GM23248 (cell line): ENCODE results near the gene PLCH1. TPM values are rescaled to one million over a fixed set of nuclear protein-coding genes. Genes with fewer than 3 reads are reported as not detected.

Experiments
- DNase-seq: peaks from one replicate; pipeline ENCODE4 v3.0.0-alpha.2; 2015
- H2AFZ ChIP-seq: fragments of 200-600 bp; sonication (generic); 2 replicates; pipeline ENCODE4 v1.6.1; 2016; ENCODE audit warnings: antibody characterized with exemption
- H3F3A ChIP-seq: fragments of 200-600 bp; sonication (generic); 2 replicates; pipeline ENCODE4 v1.6.1; 2016; ENCODE audit warnings: mild to moderate bottlenecking, antibody characterized with exemption, mixed run types; ENCODE audit not compliant: insufficient read depth
- H3K27ac ChIP-seq: fragments of 200-600 bp; sonication (generic); 2 replicates; pipeline ENCODE4 v1.5.1; 2016; ENCODE audit warnings: mild to moderate bottlenecking
- H3K27me3 ChIP-seq: fragments of 200-600 bp; sonication (generic); replicated peaks from 2 replicates; pipeline ENCODE4 v1.6.1; 2016; ENCODE audit warnings: mild to moderate bottlenecking; ENCODE audit not compliant: insufficient read depth
- H3K36me3 ChIP-seq: fragments of 200-600 bp; sonication (generic); 2 replicates; pipeline ENCODE4 v1.6.1; 2016; ENCODE audit warnings: low read depth, mild to moderate bottlenecking
- H3K4me1 ChIP-seq: fragments of 200-600 bp; sonication (generic); 2 replicates; pipeline ENCODE4 v1.6.1; 2016; ENCODE audit warnings: mild to moderate bottlenecking; ENCODE audit not compliant: insufficient read depth
- H3K4me2 ChIP-seq: fragments of 200-600 bp; sonication (generic); one replicate; pipeline ENCODE4 v1.6.1; 2016; ENCODE audit warnings: mild to moderate bottlenecking; ENCODE audit not compliant: unreplicated experiment
- H3K4me3 ChIP-seq: fragments of 200-600 bp; sonication (generic); 2 replicates; pipeline ENCODE4 v1.5.1; 2016; ENCODE audit warnings: mild to moderate bottlenecking
- H3K79me2 ChIP-seq: fragments of 200-600 bp; sonication (generic); 2 replicates; pipeline ENCODE4 v1.6.1; 2016; ENCODE audit warnings: mild to moderate bottlenecking; ENCODE audit not compliant: insufficient read depth
- H3K9ac ChIP-seq: fragments of 200-600 bp; sonication (generic); 2 replicates; pipeline ENCODE4 v1.6.1; 2016; ENCODE audit warnings: mild to moderate bottlenecking
- H3K9me2 ChIP-seq: fragments of 200-600 bp; sonication (generic); 2 replicates; pipeline ENCODE4 v1.6.1; 2016; ENCODE audit warnings: mixed run types, mild to moderate bottlenecking, moderate library complexity; ENCODE audit not compliant: insufficient read depth
- H3K9me3 ChIP-seq: fragments of 200-600 bp; sonication (generic); one replicate; pipeline ENCODE4 v1.6.1; 2017; ENCODE audit warnings: low read depth
- H4K20me1 ChIP-seq: fragments of 200-600 bp; sonication (generic); 2 replicates; pipeline ENCODE4 v1.6.0; 2016; ENCODE audit not compliant: insufficient read depth
- EZH2 ChIP-seq: fragments of 200-600 bp; sonication (generic); IDR thresholded peaks from 2 replicates; pipeline ENCODE4 v1.6.1; 2018; ENCODE audit warnings: antibody characterized with exemption, mild to moderate bottlenecking; ENCODE audit not compliant: insufficient read depth, poor library complexity, severe bottlenecking
- EZH2phosphoT487 ChIP-seq: fragments of 200-600 bp; sonication (generic); IDR thresholded peaks from 2 replicates; pipeline ENCODE4 v1.6.1; 2018; ENCODE audit warnings: antibody characterized with exemption, moderate library complexity, mild to moderate bottlenecking, low read depth; ENCODE audit not compliant: insufficient read depth
- WGBS, 2 experiments: methylation state at CpG; one replicate each; pipeline ENCODE4 v1.1.6; 2015 to 2017; ENCODE audit warnings: low lambda C conversion rate in 2 of 2, low coverage in 1 of 2; ENCODE audit errors: missing lambda C conversion rate in 2 of 2; 5-methylcytosine and 5-hydroxymethylcytosine counted together
- in situ Hi-C: fragments of 300-500 bp; cut with MboI; formaldehyde crosslinking; loops from 2 replicates; pipeline ENCODE4 v1.15.0; 2020
- polyA plus RNA-seq: library from polyadenylated mRNA; unstranded; fragments of >200 nt; fragmentation: Nextera tagmentation; extraction: Ambion mirVana; gene quantifications from 2 replicates; pipeline ENCODE4 v1.2.1, GENCODE V29; 2016
- total RNA-seq: library from RNA; depleted of rRNA; stranded (reverse); fragments of >200 nt; shearing (Covaris generic); gene quantifications from 2 replicates; pipeline ENCODE4 v1.2.3, GENCODE V29; 2014

PLCH1 gene
- total and polyA plus RNA-seq, 2 experiments from 2014 or later, result not detected

- no peak overlapping the region for H3K27ac ChIP-seq
- H3K9me3 ChIP-seq, result no peaks in the 10 kb centered on the region
- DNase-seq, result peak; percentile 7
- H4K20me1 ChIP-seq, result no peaks in the 10 kb centered on the region
- no peak for TF ChIP-seq EZH2phosphoT487
- no peak for TF ChIP-seq EZH2
- H3K79me2 ChIP-seq, result no peaks in the 10 kb centered on the region
- H3K9me2 ChIP-seq, result no peaks in the 10 kb centered on the region
- H3K27me3 ChIP-seq, result no peaks in the 10 kb centered on the region
- H2AFZ ChIP-seq, result no peak overlapping the region
- WGBS, 2 experiments, result 72 to 82% methylated on average over 4 of the region's 4 CpGs
- H3F3A ChIP-seq, result peaks cover 13% of the 10 kb centered on the region; the same call in 1 of the 2 replicates
- no peak overlapping the region for H3K9ac ChIP-seq
- H3K4me3 ChIP-seq, result no peak overlapping the region
- H3K4me1 ChIP-seq, result peaks cover 13% of the 10 kb centered on the region
- in situ Hi-C loops, result no loop called here
- no peaks in the 10 kb centered on the region for H3K36me3 ChIP-seq
- no peak overlapping the region for H3K4me2 ChIP-seq
Measured at GRCh38 chr3:155500194-155500818, 244.6 kb downstream of the PLCH1 start.

GRCh38 chr3:155497930-155498647 is 246.8 kb downstream of the PLCH1 start:
- WGBS, 2 experiments, result 57 to 60% methylated on average over 5 of the region's 5 CpGs
- Histone ChIP-seq H3K4me3 (no peak overlapping the region), H3K9me3 (no peaks in the 10 kb centered on the region), H3K27me3 (no peaks in the 10 kb centered on the region), H3K9ac (no peak overlapping the region), H3K4me1 (peaks cover 13% of the 10 kb centered on the region), H3F3A (peaks cover 13% of the 10 kb centered on the region; the same call in 1 of the 2 replicates), H3K4me2 (peak overlapping the region; percentile 6), H3K79me2 (no peaks in the 10 kb centered on the region), H3K36me3 (no peaks in the 10 kb centered on the region), H3K27ac (peak overlapping the region; percentile 58), H4K20me1 (no peaks in the 10 kb centered on the region), H3K9me2 (no peaks in the 10 kb centered on the region), H2AFZ (peak overlapping the region; percentile 16; the same call in 1 of the 2 replicates)
- TF ChIP-seq EZH2phosphoT487 (no peak), EZH2 (no peak)
- in situ Hi-C loops, result no loop called here
- peak; percentile 94 for DNase-seq

- peaks cover 13% of the 10 kb centered on the region; the same call in 1 of the 2 replicates for H3F3A ChIP-seq
- H3K79me2 ChIP-seq, result no peaks in the 10 kb centered on the region
- in situ Hi-C loops, result no loop called here
- H2AFZ ChIP-seq, result no peak overlapping the region
- no peaks in the 10 kb centered on the region for H3K9me3 ChIP-seq
- no peaks in the 10 kb centered on the region for H3K36me3 ChIP-seq
- no peak for DNase-seq
- peaks cover 13% of the 10 kb centered on the region for H3K4me1 ChIP-seq
- H3K27ac ChIP-seq, result no peak overlapping the region
- TF ChIP-seq EZH2 (no peak), EZH2phosphoT487 (no peak)
- no peaks in the 10 kb centered on the region for H3K27me3 ChIP-seq
- H4K20me1 ChIP-seq, result no peaks in the 10 kb centered on the region
- H3K9me2 ChIP-seq, result no peaks in the 10 kb centered on the region
- H3K4me2 ChIP-seq, result no peak overlapping the region
- no peak overlapping the region for H3K9ac ChIP-seq
- H3K4me3 ChIP-seq, result no peak overlapping the region
Measured at GRCh38 chr3:155496206-155496605, 248.7 kb downstream of the PLCH1 start.

GRCh38 chr3:155495387-155495786 is 249.5 kb downstream of the PLCH1 start:
- Histone ChIP-seq H3K27ac (no peak overlapping the region), H3K9me2 (no peaks in the 10 kb centered on the region), H3K9ac (no peak overlapping the region), H4K20me1 (no peaks in the 10 kb centered on the region), H3F3A (peaks cover 13% of the 10 kb centered on the region; the same call in 1 of the 2 replicates), H3K36me3 (no peaks in the 10 kb centered on the region), H2AFZ (no peak overlapping the region), H3K4me3 (no peak overlapping the region), H3K4me2 (no peak overlapping the region), H3K27me3 (no peaks in the 10 kb centered on the region), H3K9me3 (no peaks in the 10 kb centered on the region), H3K79me2 (no peaks in the 10 kb centered on the region), H3K4me1 (peaks cover 13% of the 10 kb centered on the region)
- WGBS, 2 experiments, result 74 to 77% methylated on average over 4 of the region's 4 CpGs
- no peak for DNase-seq
- TF ChIP-seq EZH2 (no peak), EZH2phosphoT487 (no peak)
- in situ Hi-C loops, result no loop called here
